HUDEP-2 (cell line): Measurements from ENCODE around the gene ALX4.

Source experiments
- DNase-seq, 76 experiments: peaks; one replicate each; lab custom pipeline; 2025; ENCODE audit not compliant: unreplicated experiment in 76 of 76; lab: John Stamatoyannopoulos, UW

The ALX4 gene

DNA sequence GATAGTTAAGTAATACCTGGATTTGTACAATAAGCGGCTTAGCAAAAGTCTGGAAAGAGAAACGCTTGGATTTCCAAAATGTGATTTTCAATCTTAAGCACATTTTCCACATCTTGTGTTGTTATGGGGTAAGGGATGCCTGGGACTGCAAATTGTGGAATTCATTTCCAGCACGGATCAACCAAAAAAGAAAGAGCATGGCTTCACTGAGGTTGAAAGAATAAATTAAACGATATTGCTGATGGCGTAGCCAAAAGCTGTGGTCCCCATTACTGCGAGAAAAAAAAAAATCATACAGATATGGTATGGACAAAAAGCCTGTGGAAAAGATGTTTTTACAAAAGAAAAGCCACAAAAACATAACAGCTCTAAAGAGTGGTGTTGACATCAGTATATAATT is 26.0 kb upstream of the ALX4 start:
- DNase-seq, result no peak

GRCh38 chr11:44335052-44335760 is 25.3 kb upstream of the ALX4 start:
- DNase-seq, result no peak

DNA sequence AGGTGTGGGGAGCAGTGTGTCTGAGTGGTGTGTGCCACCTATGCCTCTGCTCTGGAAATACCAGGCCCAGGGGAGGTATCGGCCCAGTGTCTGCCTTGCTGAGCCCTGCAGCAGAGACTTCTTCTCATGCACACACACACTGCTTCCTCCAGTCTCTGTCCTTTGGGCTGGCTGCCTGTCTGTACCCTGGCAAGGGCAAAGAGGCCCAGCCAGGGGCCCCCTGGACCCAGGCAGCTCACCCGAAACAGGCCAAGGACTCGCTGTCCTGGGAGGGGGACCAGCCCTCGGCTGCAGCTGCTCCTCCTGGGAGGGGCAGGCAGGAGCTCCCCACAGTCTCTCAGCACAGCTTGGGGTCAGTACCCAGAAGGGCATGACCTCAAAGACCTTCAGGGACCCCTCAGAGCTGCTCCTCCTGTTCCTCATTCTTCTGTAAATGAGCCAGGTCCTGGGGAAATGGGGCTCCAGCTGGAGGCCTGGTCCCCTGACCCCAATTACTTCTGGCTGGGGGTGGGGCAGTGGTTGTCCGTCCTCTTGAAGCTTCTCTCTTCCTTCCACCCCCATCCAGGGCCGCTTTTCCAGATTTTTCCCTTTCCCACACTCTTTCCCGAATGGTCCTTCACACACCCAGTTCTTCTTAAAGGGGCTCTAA is 24.5 kb upstream of the ALX4 start:
- no peak for DNase-seq

DNA sequence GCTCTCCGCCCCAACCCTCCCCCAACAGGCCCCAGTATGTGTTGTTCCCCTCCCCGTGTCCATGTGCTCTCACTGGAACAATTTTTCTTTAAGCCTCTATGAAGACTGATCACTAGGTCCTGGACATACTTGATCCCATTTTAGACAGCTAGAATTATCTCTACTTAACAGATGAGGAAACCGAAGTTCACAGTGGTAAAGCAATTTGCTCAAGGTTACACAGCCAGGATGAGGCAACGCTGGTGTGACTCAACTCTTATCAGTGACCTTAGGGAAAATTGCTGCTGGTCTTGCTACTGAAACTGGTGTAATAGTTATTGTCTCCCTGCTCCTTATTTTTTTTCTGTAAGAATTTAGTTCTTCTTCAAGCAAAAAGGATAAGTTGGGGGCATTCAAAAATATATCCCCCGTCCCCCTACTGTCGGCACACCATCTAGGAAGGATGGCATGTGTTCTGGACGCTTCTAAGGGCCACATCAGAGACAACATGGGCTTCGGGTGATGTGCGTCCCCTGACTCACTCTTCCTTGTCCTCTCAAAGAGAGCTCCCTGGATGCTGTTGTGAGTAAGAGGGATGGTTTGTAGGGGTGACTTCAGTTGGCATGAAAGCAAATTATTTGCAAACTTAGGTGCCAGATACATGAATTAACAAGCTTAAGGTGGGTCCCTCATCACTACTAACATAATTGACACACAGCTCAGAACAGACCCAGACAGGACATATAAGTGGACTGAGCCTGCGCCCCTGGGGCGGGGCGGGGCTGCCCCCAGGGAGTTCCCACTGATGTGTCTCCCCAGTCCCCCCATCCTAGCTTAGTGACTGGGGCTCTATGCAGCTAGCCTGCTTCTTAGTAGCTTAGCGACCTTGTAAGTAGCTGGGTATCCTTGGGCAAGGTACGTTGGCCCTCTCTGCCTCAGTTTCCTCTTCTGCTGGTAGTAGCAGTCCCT is 23.6 kb upstream of the ALX4 start:
- DNase-seq, result peak in 13 of 76 experiments; percentile 3 to 65 (median 36)

DNA sequence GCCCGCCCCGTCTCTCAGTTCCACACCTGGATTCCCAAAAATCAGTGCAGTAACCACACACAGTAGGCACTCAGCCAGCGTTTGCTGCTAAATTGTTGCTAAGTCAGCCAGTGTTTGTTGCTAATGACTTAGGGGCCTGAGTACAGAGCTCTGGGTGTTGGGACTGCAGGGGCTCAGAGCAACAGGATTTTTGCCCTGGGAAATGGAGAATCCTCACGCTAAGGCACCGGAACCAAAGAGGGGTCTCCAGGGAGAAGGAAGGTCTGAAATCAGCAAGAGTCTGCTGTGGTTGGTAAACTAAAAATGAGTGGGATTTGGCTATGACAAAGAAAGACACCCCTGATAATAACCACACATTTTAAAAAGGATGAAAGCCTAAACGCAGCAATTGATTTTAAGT is 22.7 kb upstream of the ALX4 start:
- no peak for DNase-seq

DNA sequence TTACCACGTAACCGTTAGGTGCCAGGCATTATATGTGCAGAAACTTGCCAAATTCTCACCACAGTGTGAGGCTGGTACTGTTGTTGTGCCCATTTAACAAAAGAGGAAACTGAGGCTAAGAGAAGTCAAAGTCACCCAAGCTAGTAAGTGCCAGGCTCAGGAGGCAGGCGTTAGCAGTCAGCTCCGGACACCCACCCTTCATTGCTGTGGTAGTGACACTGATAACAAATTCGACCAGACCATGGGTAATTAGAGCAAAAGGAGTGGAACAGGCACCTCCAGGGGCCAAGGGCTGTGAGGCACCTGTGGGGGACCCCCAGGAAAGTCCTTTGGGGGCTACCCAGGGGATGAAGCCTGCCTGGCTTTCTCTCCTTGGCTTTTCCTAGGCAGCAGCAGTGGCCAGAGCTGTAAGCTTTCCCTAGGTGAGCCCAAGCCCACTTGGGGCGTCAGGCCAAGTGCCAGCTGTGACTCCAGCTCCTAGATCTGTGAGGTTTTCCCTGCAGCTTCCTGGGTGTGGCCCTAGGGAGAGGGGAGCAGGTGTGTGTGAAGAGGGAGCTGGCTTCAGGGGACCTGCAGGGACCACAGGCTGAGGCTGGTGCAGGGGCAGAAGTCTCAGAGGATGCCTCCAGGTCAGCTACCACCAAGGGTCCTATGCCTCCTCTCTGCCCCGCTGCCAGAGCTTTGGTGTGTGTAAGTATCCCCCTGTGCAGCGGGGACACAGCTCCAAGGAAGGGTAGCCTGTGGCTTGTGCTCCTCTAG is 19.7 kb upstream of the ALX4 start:
- no peak for DNase-seq

GRCh38 chr11:44328138-44328660 is 18.3 kb upstream of the ALX4 start:
- no peak for DNase-seq

DNA sequence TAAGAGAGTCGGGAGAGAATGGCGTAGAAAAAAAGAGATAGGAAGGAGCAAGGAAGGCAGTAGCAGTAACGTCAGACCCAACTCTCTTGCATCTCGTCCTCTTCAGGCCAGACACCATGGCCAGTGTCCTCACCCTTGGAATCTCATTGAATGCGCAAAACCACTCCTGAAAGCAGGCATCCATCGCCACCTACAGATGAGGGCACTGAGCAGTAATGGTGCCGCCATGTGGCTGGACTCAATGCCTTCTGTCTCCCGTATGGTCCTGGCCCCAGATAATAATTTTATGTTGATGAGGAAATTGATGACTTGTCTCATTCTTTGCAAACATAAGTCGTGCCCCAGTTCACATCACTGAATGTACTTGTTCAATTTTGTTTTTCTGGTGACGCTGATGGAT is 17.8 kb upstream of the ALX4 start:
- DNase-seq, result no peak

GRCh38 chr11:44326615-44327475 is 16.9 kb upstream of the ALX4 start:
- no peak for DNase-seq

GRCh38 chr11:44325698-44326097 is 15.8 kb upstream of the ALX4 start:
- DNase-seq, result no peak

GRCh38 chr11:44324749-44325525 is 15.0 kb upstream of the ALX4 start:
- no peak for DNase-seq

- no peak for DNase-seq
These were observed 14.3 kb upstream of the ALX4 start for GRCh38 chr11:44324222-44324621.

DNA sequence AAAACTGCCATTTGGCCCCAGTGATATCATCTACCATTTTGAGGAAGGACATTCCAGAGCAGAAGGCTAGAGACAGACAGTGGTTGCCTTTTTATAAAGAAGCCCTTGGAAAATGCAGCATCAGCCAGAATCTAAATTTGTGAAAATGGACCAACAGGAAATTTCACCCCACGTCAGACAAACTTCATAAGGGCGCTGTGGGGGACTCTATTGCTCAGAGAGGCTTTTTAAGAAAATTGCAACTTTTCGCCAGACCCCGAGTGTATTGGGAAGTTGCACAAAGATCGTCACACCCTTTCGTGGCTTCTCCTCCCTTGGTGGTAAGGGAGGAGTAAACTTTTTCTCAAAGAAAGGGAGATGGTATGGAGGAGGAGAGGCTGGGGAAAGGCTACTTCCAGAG is 12.3 kb upstream of the ALX4 start:
- DNase-seq, result no peak

- no peak for DNase-seq
These were observed 11.1 kb upstream of the ALX4 start for GRCh38 chr11:44321059-44321458.

DNA sequence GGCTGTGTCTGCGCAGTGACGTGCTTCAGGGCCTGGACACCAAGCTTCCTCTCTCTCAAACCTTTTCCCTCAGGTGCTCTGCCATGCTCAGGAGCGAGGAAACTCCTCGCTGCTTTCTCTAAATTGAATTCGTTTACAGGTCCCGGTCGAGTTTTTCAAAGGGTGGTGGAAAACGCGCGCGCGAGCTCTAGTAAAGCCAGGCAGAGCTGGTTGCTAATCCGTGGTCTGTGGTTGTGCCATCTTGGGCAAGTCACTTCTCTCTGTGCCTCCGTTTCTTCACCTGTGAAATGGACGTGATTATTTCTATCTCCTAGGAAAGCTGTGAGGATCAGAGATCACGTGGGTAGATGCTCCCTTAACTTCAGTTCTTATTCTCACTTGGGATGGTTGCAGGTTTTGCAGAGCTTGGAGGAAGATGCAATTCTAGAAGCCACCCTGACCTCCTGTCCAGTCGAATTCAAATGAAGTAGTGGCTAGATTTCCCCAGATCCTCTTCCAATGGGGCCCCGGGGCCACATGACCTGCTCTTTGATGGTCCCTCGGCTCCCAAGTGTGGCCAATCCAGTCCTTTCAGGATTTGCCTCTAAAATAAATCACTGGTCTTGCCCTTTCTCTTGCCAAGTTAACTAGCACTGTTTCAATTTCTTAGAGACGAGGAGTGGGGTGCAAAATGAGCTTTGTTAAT is 10.5 kb upstream of the ALX4 start:
- no peak for DNase-seq

DNA sequence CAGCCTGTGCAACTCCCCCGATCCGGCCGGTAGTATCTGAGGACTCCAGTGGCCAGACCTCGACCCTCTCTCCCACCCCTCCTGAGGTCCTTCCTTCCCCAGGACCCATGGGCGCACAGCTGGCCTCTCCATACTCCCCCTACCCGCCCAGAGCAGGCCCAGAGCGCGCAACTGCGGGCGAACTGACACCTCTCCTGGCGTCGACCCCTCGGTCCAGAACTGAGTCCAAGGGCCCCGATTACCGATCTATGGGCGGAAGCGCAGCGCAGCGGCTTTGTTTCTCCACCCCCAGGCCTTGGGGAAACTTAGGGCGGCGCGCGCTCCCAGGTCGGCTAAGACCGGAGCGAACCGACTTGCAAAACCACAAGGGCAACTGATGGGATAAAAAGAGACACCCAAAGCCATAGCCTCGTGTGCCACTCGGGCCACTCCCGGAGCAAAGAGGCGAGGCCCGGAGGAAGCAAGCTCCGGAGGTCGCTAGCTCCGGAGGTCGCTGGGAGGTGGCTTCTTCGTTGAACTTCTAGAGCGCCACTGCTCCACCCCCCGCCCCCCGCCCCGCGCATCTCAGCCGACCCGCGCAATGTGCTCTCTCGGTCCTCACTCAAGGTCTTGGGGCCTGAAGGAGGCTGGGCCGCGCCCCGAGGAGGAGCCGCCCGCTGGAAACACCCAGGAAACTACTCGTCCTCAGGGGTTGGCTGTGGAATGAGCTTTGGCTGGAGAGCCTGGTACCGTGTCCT is 9.8 kb upstream of the ALX4 start:
- DNase-seq, result peak in 2 of 76 experiments; percentile 6 to 36

DNA sequence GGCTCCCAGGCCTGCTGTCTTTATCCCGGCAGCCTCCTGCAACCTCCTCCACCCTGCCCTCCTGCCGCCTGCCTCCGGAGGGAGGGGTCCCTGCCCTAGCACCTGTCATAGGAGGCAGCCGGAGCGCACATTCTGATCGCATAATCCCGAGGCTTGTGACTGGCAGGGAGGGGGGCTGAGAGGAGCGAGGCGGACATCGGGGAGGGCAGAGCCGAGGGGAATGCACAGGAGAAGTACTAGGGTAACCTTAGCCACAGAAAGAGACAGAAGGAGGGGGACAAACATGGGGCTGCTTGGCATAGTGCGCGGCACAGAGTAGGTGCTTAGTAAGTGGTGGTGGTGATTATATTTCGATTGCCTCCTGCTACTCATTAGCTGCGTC is 9.2 kb upstream of the ALX4 start:
- DNase-seq, result no peak

DNA sequence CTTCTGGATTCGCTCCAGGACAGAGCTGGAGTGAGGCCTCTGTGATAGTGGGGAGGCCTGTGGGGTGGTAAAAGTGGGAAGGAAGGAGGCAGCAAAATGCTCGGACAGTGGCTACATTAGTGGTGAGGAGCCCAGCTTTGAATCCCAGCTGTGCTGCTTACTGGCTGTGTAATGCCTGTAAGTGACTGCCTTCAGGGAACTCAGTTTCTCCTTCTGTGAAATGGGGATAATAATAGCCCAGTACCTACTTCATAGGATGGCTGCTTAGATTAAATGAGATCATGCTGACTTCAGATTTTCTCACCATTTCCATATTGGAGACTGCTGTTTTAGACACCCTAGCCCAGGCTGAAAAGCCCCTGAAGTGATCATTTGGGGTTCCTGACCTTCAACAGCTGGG is 8.4 kb upstream of the ALX4 start:
- no peak for DNase-seq
